HG02970 (cell line): ENCODE data around the gene ARMC8.

ENCODE experiments used
- ATAC-seq: cut with Tn5 transposase; IDR thresholded peaks from one replicate; pipeline ENCODE4 v1.9.1; 2021; ENCODE audit warnings: mild to moderate bottlenecking, moderate library complexity, moderate number of reproducible peaks; ENCODE audit not compliant: unreplicated experiment, low FRiP score

ARMC8 gene

GRCh38 chr3:138297876-138298275, 110.8 kb downstream of the ARMC8 start:
- ATAC-seq = no peak

GRCh38 chr3:138300647-138301046, 113.5 kb downstream of the ARMC8 start:
- no peak for ATAC-seq

GRCh38 chr3:138303474-138303873, 116.4 kb downstream of the ARMC8 start:
- ATAC-seq = no peak

DNA sequence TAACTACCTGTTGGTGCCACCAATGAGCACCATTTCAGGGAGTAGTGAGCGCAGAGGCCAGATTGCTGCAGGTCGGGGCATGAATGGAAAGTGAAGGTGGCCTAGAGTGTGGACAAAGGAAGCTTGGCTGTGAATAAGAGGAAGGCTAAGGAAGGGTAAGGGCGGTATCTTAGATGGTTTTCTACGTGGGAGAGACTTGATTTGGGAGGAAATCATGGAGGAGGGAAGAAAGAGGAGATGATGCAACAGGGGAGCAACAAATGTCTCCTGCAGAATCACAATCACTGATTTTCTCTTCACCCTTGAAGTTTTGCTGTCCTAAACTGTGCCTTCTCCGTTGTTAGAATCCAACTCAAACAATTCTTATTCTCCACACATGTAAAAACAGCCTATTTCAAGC, 120.8 kb downstream of the ARMC8 start:
- no peak for ATAC-seq

DNA sequence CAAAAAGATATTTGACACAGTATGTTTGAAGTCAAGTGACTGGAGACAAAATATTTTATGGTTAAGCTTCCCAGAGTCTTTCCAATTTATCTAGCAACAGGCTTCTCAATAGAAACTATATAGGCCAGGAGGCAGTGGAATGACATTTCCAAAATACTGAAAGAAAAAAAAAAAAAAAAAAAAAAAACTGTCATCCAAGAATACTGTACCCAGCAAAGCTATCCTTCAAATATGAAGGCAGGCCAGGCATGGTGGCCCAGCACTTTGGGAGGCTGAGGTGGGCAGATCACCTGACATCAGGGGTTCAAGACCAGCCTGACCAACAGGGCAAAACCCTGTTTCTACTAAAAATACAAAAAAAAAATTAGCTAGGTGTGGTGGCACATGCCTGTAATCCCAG, 121.7 kb downstream of the ARMC8 start:
- ATAC-seq = no peak

- ATAC-seq = no peak
Measured at GRCh38 chr3:138310494-138310893, 123.4 kb downstream of the ARMC8 start.

- no peak for ATAC-seq
Measured at GRCh38 chr3:138314751-138315150, 127.7 kb downstream of the ARMC8 start.

GRCh38 chr3:138317687-138318086, 130.6 kb downstream of the ARMC8 start:
- no peak for ATAC-seq

GRCh38 chr3:138323971-138324370, 136.9 kb downstream of the ARMC8 start:
- no peak for ATAC-seq

GRCh38 chr3:138325990-138326389, 138.9 kb downstream of the ARMC8 start:
- no peak for ATAC-seq

DNA sequence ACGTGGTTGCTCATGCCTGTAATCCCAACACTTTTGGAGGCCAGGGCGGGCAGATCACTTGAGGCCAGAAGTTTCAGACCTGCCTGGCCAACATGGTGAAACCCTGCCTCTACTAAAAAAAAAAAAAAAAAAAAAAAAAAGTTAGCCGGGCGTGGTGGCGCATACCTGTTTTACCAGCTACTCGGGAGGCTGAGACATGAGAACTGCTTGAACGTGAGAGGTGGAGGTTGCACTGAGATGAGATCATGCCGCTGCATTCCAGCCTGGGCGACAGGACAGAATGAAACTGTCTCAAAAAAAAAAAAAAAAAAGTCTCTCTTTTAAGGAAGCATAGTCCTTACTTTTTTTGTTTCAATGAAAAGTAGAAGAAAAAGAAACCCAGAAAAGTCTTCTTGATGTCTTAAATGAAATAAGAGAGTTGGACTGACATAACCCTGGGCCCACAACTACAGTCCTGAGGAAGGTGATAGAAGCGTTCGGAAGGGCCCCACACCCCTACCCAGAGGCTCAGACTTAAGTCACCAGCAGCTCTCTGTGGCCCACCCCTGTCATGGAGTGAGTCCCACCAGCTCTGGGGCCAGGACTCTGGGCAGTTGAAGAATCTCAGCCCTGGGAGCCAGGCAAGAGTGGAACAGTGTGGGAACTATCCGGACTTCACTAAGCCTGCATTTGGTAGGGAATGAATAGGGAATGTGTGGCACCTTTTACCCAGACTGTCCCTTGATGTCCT, 139.9 kb downstream of the ARMC8 start:
- ATAC-seq = no peak

DNA sequence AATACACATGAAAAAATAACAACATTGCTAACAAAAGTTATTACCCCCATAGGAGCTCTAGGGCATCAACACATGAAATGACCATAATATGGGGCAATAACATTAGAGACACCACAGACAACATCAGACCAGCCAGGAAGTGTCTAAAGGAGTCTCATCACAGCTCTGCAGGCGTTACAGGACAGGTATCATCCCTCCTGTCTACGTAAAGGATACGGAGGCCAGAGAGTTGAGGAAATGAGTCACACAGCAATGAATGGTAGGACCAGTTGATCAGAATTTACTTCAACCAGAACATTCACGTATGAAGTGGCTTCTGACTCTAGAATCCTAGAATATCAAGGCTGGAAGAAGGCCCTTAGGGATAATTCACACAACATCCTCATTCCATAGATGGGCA, 140.7 kb downstream of the ARMC8 start:
- ATAC-seq = no peak

DNA sequence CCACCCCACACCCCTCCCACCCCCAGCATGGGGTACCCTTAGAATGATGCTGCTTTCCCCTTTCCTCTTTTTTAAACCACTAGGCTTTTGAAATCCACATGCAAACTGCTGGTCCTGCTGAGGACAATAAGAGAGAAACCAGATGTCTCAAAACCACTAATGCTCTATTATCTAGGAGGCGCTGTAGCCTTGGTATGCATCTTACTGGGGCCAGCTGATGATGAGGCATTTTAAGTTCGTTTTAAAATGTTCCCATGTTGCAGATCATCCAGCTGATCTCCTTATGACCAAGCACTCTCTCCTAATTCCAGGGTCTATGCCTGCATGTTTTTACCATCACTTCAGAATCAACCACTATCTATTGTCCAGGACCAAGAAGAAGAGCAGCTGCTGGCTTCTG, 141.2 kb downstream of the ARMC8 start:
- ATAC-seq = no peak

DNA sequence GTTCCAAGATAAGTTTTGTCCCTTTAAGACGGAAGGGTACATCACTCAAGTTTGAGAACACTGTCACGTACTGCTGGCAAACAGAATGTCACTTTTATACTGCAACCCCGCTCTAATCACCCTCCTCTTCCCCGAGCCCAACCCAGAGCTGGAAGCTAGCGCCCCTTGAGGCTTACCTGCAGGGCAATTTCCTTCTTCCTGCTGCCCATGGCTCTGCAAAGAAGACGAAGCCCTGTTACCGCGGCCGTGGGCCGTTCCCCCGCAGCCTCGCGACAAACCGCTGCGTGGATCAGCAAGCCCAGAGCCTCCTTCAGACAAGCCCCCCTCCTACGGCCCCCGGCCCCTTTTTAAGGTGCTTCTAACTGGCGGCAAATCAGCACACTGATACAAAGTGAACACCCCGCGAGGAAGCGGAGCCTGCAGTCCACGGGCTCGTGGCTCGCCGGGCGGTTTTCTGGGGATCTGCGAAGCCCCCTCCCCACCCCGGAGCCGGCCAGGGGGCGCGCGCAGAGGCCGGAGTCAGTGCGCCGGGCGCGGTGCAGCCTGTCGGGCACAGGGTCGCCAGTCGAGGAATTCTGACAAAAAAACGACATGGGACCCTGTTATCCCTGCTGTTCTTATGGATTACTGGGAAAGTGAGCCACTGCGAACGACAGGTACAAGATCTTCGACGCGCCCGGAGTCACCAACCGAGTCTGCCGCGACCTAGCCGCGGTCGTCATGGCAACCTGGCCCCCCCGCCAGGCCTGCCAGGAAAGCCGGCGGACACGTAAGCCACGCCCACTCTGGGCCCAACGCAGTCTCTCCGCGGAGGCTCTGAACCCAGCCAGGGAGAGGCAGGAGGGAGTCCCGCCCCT, 142.3 kb downstream of the ARMC8 start, which contains the start of gene NME9:
TSS of gene NME9 (minus strand) at position 725 of the 857 bp plus-strand sequence. CDS start at position 209, 516 bp downstream.
- ATAC-seq = peak; percentile 52

DNA sequence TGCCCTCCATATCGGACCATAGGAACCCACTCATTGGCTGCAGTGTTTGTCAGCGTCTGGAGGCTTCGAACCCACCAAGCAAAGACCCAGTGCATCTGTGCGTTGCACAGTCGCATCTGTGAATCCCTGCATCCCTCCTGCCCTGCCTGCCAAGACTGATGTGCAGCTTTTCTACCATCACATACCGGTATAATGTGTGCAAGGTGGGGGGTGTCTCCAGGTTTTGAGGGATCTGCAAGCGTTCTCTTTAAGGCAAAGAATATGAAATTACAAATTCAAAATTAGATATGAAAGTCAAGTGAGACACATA, 142.8 kb downstream of the ARMC8 start:
- no peak for ATAC-seq

DNA sequence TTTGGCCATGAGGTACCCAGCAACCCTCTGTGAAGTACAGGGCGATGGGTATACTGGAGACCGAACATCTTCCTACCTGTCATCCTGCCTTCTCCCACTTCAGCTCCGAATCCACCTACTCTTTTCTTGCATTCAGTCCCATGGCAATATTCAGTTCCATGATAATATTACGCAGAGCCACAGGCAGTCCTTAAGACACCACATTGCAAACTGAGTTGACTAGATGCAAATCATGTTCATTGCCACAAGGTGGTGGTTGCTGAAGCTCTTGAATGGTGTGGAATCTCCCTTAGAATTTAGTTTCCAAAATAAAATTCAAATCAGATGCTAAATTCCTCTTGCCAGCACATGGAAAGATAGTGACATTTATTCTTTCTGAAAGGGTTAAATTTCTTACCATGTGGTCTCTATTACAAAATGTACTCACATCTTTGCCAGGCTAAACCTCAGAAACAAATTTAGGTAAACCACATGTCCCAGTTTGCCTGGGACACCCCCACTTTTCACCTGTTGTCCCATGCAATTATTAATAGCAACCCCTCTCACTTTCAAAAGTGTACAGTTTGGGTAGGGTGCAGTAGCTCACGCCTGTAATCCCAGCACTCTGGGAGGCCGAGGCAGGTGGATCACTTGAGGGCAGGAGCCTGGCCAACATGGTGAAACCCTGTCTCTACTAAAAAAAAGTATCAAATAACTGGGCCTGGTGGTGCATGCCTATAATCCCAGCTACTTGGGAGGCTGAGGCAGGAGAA, 144.2 kb downstream of the ARMC8 start:
- ATAC-seq = no peak

- no peak for ATAC-seq
Measured at GRCh38 chr3:138332472-138333073, 145.5 kb downstream of the ARMC8 start.

GRCh38 chr3:138334608-138335007, 147.5 kb downstream of the ARMC8 start:
- no peak for ATAC-seq

- no peak for ATAC-seq
Measured at GRCh38 chr3:138336454-138336999, 149.4 kb downstream of the ARMC8 start.

DNA sequence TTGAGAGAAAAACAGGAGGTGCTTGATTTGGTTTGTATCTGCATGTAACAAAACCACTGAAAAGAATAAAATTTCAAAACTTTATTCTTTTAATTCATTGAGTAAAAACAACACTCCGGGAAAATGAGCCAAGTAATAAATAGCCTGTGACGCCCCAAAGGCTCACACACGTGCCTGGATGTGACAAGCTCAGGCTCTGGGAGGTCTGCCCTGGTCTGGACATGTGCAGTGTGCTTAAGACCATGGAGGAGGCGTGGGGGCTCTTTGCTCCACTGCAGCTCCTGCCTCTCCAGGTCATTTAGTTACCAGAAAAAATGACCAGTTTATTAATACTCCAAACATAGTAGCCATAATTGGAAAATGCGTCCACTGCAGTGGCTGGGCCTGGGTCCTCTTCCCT, 151.1 kb downstream of the ARMC8 start:
- no peak for ATAC-seq
